Mesothelial cell of epicardium (in vitro differentiated cells): Measurements from ENCODE around the gene TES. TPM values are rescaled to one million over a fixed set of nuclear protein-coding genes. Genes with fewer than 3 reads are reported as not detected.

Experiments used
- DNase-seq, 2 experiments: peaks; one replicate each; pipeline ENCODE4 v3.0.0; 2021; ENCODE audit warnings: low spot score in 2 of 2; ENCODE audit not compliant: unreplicated experiment in 2 of 2
- H3K27ac Mint-ChIP-seq: 2 replicates; pipeline ENCODE4 v1.8.0; 2021; ENCODE audit warnings: mixed read lengths
- H3K27me3 Mint-ChIP-seq: 2 replicates; pipeline ENCODE4 v1.8.0; 2021; ENCODE audit warnings: low read depth, mixed read lengths
- H3K36me3 Mint-ChIP-seq: 2 replicates; pipeline ENCODE4 v1.8.0; 2021; ENCODE audit warnings: mixed read lengths
- H3K4me1 Mint-ChIP-seq: 2 replicates; pipeline ENCODE4 v1.8.0; 2021; ENCODE audit warnings: mixed read lengths
- H3K4me3 Mint-ChIP-seq: 2 replicates; pipeline ENCODE4 v1.8.0; 2021; ENCODE audit warnings: mild to moderate bottlenecking, moderate library complexity, mixed read lengths
- H3K9me3 Mint-ChIP-seq: 2 replicates; pipeline ENCODE4 v1.8.0; 2021; ENCODE audit warnings: mixed read lengths
- CTCF ChIP-seq: fragments of 200-600 bp; sonication (generic); IDR thresholded peaks from one replicate; pipeline ENCODE4 v1.5.0; 2021; ENCODE audit warnings: antibody characterized with exemption; ENCODE audit not compliant: unreplicated experiment
- total RNA-seq: library from RNA; stranded (reverse); gene quantifications from 3 replicates; pipeline ENCODE4 v1.2.1, GENCODE V29; 2021

TES gene
- total RNA-seq, 1 donor from 2014 or later, result 131 TPM

- H3K9me3 Mint-ChIP-seq, result peaks cover 24% of the 10 kb centered on the region
- H3K4me3 Mint-ChIP-seq, result no peak overlapping the region
- no peaks in the 10 kb centered on the region for H3K27me3 Mint-ChIP-seq
- no peak overlapping the region for H3K27ac Mint-ChIP-seq
- H3K36me3 Mint-ChIP-seq, result no peaks in the 10 kb centered on the region
- H3K4me1 Mint-ChIP-seq, result peaks cover 4% of the 10 kb centered on the region
- no peak for TF ChIP-seq CTCF
- DNase-seq, result no peak
Observed at GRCh38 chr7:116279217-116279616, 68.9 kb downstream of the TES start.

- no peak for TF ChIP-seq CTCF
- Mint-ChIP-seq H3K4me3 (no peak overlapping the region), H3K36me3 (no peaks in the 10 kb centered on the region), H3K27ac (no peak overlapping the region), H3K4me1 (peaks cover 4% of the 10 kb centered on the region), H3K9me3 (peaks cover 19% of the 10 kb centered on the region), H3K27me3 (no peaks in the 10 kb centered on the region)
- no peak for DNase-seq
Observed at GRCh38 chr7:116280803-116281202, 70.5 kb downstream of the TES start.

- Mint-ChIP-seq H3K36me3 (no peaks in the 10 kb centered on the region), H3K27ac (no peak overlapping the region), H3K9me3 (no peaks in the 10 kb centered on the region), H3K4me1 (peaks cover 4% of the 10 kb centered on the region), H3K27me3 (no peaks in the 10 kb centered on the region), H3K4me3 (no peak overlapping the region)
- DNase-seq, result no peak
- TF ChIP-seq CTCF, result no peak
Observed at GRCh38 chr7:116283595-116284204, 73.4 kb downstream of the TES start.

- H3K27me3 Mint-ChIP-seq, result no peaks in the 10 kb centered on the region
- no peak overlapping the region for H3K4me3 Mint-ChIP-seq
- H3K4me1 Mint-ChIP-seq, result peaks cover 2% of the 10 kb centered on the region
- TF ChIP-seq CTCF, result no peak
- H3K36me3 Mint-ChIP-seq, result no peaks in the 10 kb centered on the region
- H3K9me3 Mint-ChIP-seq, result no peaks in the 10 kb centered on the region
- no peak for DNase-seq
- no peak overlapping the region for H3K27ac Mint-ChIP-seq
Observed at GRCh38 chr7:116284390-116284789, 74.1 kb downstream of the TES start.

GRCh38 chr7:116285252-116285651, 74.9 kb downstream of the TES start:
- TF ChIP-seq CTCF, result no peak
- H3K27ac Mint-ChIP-seq, result no peak overlapping the region
- H3K27me3 Mint-ChIP-seq, result no peaks in the 10 kb centered on the region
- no peaks in the 10 kb centered on the region for H3K4me1 Mint-ChIP-seq
- H3K9me3 Mint-ChIP-seq, result no peaks in the 10 kb centered on the region
- no peak overlapping the region for H3K4me3 Mint-ChIP-seq
- no peaks in the 10 kb centered on the region for H3K36me3 Mint-ChIP-seq
- DNase-seq, result no peak

- no peak for DNase-seq
- no peaks in the 10 kb centered on the region for H3K27me3 Mint-ChIP-seq
- no peaks in the 10 kb centered on the region for H3K36me3 Mint-ChIP-seq
- TF ChIP-seq CTCF, result no peak
- no peak overlapping the region for H3K27ac Mint-ChIP-seq
- H3K4me3 Mint-ChIP-seq, result no peak overlapping the region
- H3K4me1 Mint-ChIP-seq, result no peaks in the 10 kb centered on the region
- peaks cover 33% of the 10 kb centered on the region for H3K9me3 Mint-ChIP-seq
Observed at GRCh38 chr7:116290740-116291139, 80.4 kb downstream of the TES start.
